HG03565 (cell line): ENCODE results near the gene DPYSL3.
"Not testable (repeated sequence)": the region's sequence is repeated elsewhere in the genome, so short reads cannot be mapped to it uniquely, and the experiment has no call there.

Experiments used
- ATAC-seq: cut with Tn5 transposase; IDR thresholded peaks from one replicate; pipeline ENCODE4 v1.9.1; 2021; ENCODE audit warnings: mild to moderate bottlenecking, moderate library complexity; ENCODE audit not compliant: unreplicated experiment

Gene DPYSL3

GRCh38 chr5:147373328-147373727, 136.5 kb downstream of the DPYSL3 start:
- ATAC-seq: no peak

GRCh38 chr5:147372191-147372590, 137.7 kb downstream of the DPYSL3 start:
- ATAC-seq: no peak

GRCh38 chr5:147371290-147371689, 138.6 kb downstream of the DPYSL3 start:
- ATAC-seq: no peak

- ATAC-seq: no peak
Measured at GRCh38 chr5:147369742-147370374, 140.0 kb downstream of the DPYSL3 start.

- not testable (repeated sequence) for ATAC-seq
Measured at GRCh38 chr5:147367381-147367780, 142.5 kb downstream of the DPYSL3 start.

- ATAC-seq: no peak
Measured at GRCh38 chr5:147361441-147362175, 148.3 kb downstream of the DPYSL3 start.

GRCh38 chr5:147360816-147361215, 149.1 kb downstream of the DPYSL3 start:
- ATAC-seq: no peak

- no peak for ATAC-seq
Measured at GRCh38 chr5:147359581-147359980, 150.3 kb downstream of the DPYSL3 start.

- ATAC-seq: no peak
Measured at GRCh38 chr5:147359101-147359500, 150.8 kb downstream of the DPYSL3 start.

GRCh38 chr5:147349241-147349640, 160.6 kb downstream of the DPYSL3 start:
- no peak for ATAC-seq

- ATAC-seq: no peak
Measured at GRCh38 chr5:147348451-147348850, 161.4 kb downstream of the DPYSL3 start.

GRCh38 chr5:147348046-147348445, 161.8 kb downstream of the DPYSL3 start:
- no peak for ATAC-seq

GRCh38 chr5:147346006-147346561, 163.8 kb downstream of the DPYSL3 start:
- no peak for ATAC-seq

GRCh38 chr5:147344861-147345260, 165.0 kb downstream of the DPYSL3 start:
- no peak for ATAC-seq

- no peak for ATAC-seq
Measured at GRCh38 chr5:147341345-147341744, 168.5 kb downstream of the DPYSL3 start.

- ATAC-seq: no peak
Measured at GRCh38 chr5:147340941-147341340, 168.9 kb downstream of the DPYSL3 start.
